GM20000 (cell line): Measurements from ENCODE around the gene OR2AE1.
"Not testable (repeated sequence)": the region's sequence is repeated elsewhere in the genome, so short reads cannot be mapped to it uniquely, and the experiment has no call there.

Experiments
- DNase-seq: peaks from one replicate; pipeline ENCODE4 v3.0.0; 2012; ENCODE audit warnings: low spot score
- TF ChIP-seq, protein P1 (sequence below): IDR thresholded peaks from 2 replicates; pipeline ENCODE4 v1.5.1; 2012; ENCODE audit warnings: mild to moderate bottlenecking, control low read depth; ENCODE audit errors: extremely low read depth, missing control alignments

The OR2AE1 gene

DNA sequence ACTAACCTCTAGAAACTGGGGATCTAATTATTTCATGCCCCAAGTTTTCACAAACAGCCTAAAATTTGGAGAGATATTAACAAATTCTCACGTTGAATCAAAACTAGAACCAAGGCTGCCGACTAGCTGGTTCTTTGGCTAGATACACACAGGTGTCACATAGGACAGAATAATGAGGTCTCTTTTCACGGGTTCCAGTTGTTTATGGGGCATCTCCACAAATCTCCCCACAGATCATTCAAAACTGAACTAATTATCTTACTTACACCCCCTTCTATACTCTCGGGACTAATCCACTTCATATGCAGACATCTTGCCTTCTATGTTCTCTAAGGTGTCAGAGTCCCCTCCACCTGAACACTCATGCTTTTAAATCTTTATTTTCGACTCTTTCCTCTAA, 16.4 kb upstream of the OR2AE1 start:
- DNase-seq: no peak
- TF ChIP-seq, protein P1, sequence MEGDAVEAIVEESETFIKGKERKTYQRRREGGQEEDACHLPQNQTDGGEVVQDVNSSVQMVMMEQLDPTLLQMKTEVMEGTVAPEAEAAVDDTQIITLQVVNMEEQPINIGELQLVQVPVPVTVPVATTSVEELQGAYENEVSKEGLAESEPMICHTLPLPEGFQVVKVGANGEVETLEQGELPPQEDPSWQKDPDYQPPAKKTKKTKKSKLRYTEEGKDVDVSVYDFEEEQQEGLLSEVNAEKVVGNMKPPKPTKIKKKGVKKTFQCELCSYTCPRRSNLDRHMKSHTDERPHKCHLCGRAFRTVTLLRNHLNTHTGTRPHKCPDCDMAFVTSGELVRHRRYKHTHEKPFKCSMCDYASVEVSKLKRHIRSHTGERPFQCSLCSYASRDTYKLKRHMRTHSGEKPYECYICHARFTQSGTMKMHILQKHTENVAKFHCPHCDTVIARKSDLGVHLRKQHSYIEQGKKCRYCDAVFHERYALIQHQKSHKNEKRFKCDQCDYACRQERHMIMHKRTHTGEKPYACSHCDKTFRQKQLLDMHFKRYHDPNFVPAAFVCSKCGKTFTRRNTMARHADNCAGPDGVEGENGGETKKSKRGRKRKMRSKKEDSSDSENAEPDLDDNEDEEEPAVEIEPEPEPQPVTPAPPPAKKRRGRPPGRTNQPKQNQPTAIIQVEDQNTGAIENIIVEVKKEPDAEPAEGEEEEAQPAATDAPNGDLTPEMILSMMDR: no peak

DNA sequence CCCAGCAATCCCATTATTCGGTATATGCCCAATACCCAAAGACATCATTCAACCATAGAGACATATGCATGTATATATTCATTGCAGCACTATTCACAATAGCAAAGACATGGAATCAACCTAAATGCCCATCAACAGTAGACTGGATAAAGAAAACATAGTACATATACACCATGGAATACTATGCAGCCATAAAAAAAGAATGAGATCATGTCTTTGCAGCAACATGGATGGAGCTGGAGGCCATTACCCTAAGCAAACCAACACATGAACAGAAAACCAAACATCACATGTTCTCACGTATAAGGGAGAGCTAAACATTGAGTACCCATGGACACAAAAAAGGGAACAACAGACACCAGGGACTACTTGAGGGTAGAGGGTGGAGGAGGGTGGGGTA, 13.5 kb upstream of the OR2AE1 start:
- DNase-seq: not testable (repeated sequence)

DNA sequence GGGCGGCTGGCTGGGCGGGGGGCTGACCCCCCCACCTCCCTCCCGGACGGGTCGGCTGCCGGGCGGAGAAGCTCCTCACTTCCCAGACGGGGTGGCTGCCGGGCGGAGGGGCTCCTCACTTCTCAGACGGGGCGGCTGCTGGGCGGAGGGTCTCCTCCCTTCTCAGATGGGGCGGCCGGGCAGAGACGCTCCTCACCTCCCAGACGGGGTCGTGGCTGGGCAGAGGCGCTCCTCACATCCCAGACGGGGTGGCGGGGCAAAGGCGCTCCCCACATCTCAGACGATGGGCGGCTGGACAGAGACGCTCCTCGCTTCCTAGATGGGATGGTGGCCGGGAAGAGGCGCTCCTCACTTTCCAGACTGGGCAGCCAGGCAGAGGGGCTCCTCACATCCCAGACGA, 11.5 kb upstream of the OR2AE1 start:
- DNase-seq: not testable (repeated sequence)

DNA sequence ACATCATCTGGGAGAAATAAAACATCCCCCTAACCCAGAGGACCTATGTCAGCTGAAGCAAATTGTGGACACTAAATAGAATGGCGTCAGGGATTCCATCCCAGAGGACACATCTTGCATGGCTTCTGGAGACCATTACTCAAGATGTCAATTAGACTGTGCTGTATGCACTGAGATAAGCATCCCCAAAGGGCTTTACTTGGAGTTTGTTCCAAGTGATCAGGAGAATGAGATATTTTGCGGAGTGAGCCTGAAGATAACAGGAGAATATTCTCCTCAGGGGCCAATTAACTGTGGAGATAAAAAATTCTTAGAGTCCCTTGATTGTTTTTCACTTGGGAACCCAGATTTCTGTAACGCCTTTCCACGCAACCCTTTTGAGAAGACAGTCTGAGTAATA, 4.5 kb upstream of the OR2AE1 start:
- TF ChIP-seq, protein P1: no peak
- DNase-seq: no peak

DNA sequence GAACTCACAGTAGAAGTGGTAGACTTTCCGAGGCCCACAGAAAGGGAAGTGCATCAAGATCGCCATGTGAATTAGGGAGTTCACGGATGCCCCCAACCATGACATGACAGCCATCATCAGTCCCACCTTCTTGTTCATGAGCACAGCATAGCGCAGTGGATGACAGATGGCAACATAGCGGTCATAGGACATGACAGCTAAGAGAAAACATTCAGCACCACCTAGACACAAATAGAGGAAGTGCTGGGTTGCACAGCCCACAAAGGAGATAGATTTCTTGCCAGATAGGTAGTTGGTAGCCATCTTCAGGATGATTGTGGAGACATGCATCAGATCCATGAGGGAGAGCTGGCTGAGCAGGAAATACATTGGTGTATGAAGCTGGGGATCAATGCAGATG, 342 bp downstream of the OR2AE1 start:
- DNase-seq: no peak

DNA sequence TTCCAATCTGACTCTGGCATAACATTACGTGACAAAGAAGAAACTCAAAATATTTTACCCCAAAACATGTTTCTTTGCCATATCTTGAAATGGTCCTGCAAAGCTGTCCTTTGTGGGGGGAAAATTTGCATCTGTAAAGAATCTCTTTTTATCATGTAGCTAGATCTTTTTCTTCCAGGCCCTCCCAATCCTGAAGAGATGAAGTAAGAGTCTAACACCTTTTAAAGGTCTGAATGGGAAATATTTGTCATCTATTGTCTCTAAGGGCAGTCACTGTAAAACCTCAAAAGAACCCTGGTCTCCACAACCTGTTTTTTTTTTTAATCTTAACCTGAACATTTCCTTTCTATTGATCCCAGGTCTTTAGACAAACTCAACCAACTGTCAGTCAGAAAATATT, 8.6 kb downstream of the OR2AE1 start:
- no peak for DNase-seq
- TF ChIP-seq, protein P1: no peak

More for the DNA sequence above, 342 bp downstream of the OR2AE1 start:
- TF ChIP-seq, protein P1: no peak

DNA sequence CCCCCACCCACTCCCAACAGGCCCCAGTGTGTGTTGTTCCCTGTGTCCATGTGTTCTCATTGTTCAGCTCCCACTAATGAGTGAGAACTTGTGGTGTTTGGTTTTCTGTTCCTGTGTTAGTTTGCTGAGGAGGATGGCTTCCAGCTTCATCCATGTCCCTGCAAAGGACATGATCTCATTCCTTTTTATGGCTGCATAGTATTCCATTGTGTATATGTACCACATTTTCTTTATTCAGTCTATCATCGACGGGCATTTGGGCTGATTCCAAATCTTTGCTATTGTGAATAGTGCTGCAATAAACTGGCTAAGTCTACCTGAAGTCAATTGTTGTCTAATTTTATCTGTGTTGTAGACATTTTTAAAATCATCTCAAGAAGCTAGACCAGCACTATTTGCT, 9.4 kb downstream of the OR2AE1 start:
- DNase-seq: not testable (repeated sequence)

DNA sequence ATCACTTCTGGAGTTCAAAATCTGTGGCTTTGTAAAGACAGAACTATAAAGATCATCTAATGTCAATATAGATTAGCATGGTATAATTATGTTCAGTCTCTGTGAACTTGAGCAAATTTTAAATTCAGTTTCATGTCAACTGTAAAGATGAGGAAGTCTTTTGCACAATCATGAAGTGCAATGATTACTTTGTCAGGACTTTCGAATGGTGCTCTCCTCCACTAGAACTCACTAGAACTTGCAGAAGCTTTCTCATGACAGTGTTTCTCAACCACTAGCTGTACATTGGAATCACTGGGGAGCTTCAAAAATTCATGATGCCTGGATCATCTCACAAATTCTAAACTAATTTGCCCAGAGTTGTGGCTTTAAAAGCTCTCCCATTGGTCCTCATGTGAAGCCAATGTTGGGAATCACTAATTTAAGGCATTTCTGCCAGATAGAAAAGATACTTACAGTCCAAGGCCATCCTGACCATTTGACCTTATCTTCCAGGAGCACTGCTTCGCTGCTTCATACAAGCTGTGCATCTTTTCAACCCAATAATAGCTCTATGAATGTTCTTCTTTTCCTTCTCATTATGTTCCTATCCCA, 12.9 kb downstream of the OR2AE1 start:
- TF ChIP-seq, protein P1: no peak
- DNase-seq: no peak

DNA sequence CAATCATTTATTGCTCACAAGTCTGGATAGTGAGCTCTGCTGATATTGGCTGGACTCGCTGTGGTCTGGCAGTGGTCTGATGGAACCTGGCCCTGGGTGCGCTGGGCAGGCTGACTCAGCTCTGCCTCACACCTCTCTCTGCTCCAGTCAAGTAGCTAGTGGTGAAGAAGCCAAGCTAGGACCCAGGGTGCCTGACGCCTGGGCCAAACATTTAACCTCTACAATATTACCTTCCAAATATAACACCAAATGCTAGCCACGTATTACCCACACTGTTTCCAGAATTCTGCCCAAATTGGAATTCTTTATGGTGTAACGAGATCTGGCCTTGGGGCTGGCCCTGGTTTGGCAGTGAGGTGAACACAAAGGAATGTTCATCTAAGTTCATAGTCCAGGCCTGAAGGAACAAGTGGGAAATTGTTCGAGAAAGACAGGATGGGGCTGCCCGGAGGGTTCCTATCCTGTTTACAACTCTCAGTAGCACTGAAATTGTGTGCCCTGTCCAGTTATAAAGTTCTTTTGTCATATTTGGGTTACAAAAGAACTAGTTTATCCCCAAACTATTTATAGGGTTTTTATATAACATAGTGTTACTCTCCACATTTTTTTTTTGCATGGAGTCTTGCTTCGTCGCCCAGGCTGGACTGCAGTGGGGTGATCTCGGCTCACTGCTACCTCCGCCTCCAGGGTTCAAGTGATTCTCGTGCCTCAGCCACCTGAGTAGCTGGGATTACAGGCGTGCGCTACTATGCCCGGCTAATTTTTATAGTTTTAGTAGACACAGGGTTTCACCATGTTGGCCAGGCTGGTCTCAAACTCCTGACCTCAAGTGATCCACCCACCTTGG, 16.3 kb downstream of the OR2AE1 start:
- DNase-seq: no peak
- TF ChIP-seq, protein P1: no peak
